Measurements from ENCODE around the gene URB1.
A peak's percentile ranks its signal among the peaks of the same experiment; 100 is the strongest.
"Not testable (repeated sequence)": the region's sequence is repeated elsewhere in the genome, so short reads cannot be mapped to it uniquely, and the experiment has no call there.

URB1 gene

GRCh38 chr21:32392880-32393676 is at the start of gene URB1:
Gene URB1, minus strand, starts transcription at chr21:32393012. Its CDS starts 102 bp downstream, at chr21:32392910.
- TF ChIP-seq CTCF (IDR thresholded peaks at IDR 0.05; ENCODE audit: insufficient read depth, missing control alignments), result no peak
- FAIRE-seq (no peak), DNase-seq (ENCODE audit: insufficient read length, low spot score) (peak; percentile 73)

GRCh38 chr21:32437729-32438128 is 44.9 kb upstream of the URB1 start:
- FAIRE-seq (no peak), DNase-seq (ENCODE audit: insufficient read length, low spot score) (no peak)
- TF ChIP-seq CTCF (IDR thresholded peaks at IDR 0.05; ENCODE audit: insufficient read depth, missing control alignments), result no peak

- not testable (repeated sequence) for DNase-seq (ENCODE audit: insufficient read length, low spot score); FAIRE-seq
Measured at GRCh38 chr21:32432982-32433660, 40.3 kb upstream of the URB1 start.

- FAIRE-seq (no peak), DNase-seq (ENCODE audit: insufficient read length, low spot score) (no peak)
- no peak for TF ChIP-seq CTCF (IDR thresholded peaks at IDR 0.05; ENCODE audit: insufficient read depth, missing control alignments)
Measured at GRCh38 chr21:32427958-32428623, 35.3 kb upstream of the URB1 start.

GRCh38 chr21:32426592-32427051 is 33.8 kb upstream of the URB1 start:
- FAIRE-seq, result no peak
- no peak for TF ChIP-seq CTCF (IDR thresholded peaks at IDR 0.05; ENCODE audit: insufficient read depth, missing control alignments)
- no peak for DNase-seq (ENCODE audit: insufficient read length, low spot score)

GRCh38 chr21:32426066-32426465 is 33.3 kb upstream of the URB1 start:
- DNase-seq (ENCODE audit: insufficient read length, low spot score) (no peak), FAIRE-seq (no peak)
- TF ChIP-seq CTCF (IDR thresholded peaks at IDR 0.05; ENCODE audit: insufficient read depth, missing control alignments), result no peak

- DNase-seq (ENCODE audit: insufficient read length, low spot score) (no peak), FAIRE-seq (no peak)
- no peak for TF ChIP-seq CTCF (IDR thresholded peaks at IDR 0.05; ENCODE audit: insufficient read depth, missing control alignments)
Measured at GRCh38 chr21:32425628-32426027, 32.8 kb upstream of the URB1 start.
